ENCODE data around the gene PYROXD2.

GRCh38 chr10:98410135-98410743 lies 4.7 kb downstream of the PYROXD2 start:
- TF ChIP-seq CTCF (IDR thresholded peaks at IDR 0.05) (no peak), EP300 (IDR thresholded peaks at IDR 0.05; ENCODE audit: borderline replicate concordance in 1 of 2, low read depth in 1 of 2, low read length in 1 of 2) (no peak), POLR2AphosphoS5 (IDR thresholded peaks at IDR 0.05; ENCODE audit: low read depth, low read length) (no peak)
